CD4-positive, alpha-beta T cell treated with Interleukin-12 subunit alpha and Interleukin-12 subunit beta, for 1 hour (primary cell): Measurements from ENCODE around the gene KRTAP4-6.
"Not testable (repeated sequence)": the region's sequence is repeated elsewhere in the genome, so short reads cannot be mapped to it uniquely, and the experiment has no call there.

Experiments
- DNase-seq: peaks from one replicate; pipeline ENCODE4 v3.0.0-alpha.2; 2020

The KRTAP4-6 gene

DNA sequence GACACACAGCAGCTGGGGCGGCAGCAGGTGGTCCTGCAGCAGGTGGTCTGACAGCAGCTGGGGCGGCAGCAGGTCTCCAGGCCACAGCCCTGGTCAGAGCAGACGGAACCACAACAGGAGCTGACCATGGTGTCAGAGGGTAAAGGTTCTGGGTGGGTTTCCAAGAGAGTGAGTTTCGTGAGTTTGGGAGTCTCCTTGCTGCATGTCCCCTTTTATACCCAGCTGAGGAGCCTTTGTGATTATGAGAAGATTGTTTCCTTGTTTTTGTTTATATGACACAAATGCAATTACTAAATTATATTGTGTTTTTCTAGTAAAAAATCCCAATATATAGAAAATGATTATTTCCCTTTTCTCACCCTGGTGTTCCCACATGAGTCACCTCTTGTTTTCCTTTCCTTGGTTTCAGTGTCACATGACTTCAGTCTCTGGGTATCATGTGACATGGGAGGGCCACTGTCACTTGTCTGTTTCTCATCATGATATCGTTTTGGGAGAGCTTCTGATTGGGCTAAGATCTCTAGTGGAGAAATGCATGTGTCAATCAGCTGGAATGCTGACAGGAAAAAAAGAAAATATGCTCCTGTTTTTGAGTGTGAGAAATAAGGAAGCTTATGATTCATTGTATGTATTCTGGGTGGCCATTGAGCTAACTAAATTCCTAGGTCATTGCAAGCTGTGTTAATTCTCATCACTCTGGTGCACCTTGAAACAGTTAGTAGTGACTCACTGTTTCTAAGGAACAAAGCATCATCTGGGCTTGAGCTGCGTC is at the start of gene KRTAP4-6:
KRTAP4-6 (minus strand) TSS at position 185 of the 772 bp plus-strand sequence; CDS start at position 128, 57 bp downstream.
- DNase-seq: no peak

DNA sequence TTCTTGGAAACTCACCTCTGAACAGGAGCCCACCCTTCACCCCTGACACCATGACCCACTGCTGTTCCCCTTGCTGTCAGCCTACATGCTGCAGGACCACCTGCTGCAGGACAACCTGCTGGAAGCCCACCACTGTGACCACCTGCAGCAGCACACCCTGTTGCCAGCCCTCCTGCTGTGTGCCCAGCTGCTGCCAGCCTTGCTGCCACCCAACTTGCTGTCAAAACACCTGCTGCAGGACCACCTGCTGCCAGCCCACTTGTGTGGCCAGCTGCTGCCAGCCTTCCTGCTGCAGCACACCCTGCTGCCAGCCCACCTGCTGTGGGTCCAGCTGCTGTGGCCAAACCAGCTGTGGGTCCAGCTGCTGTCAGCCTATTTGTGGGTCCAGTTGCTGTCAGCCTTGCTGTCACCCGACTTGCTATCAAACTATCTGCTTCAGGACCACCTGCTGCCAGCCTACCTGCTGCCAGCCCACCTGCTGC is 49.5 kb upstream of the KRTAP4-6 start, which contains the start of gene KRTAP9-1:
KRTAP9-1 (plus strand) TSS at position 51 of the 482 bp plus-strand sequence; CDS start at position 51, 0 bp downstream.
- DNase-seq: not testable (repeated sequence)

DNA sequence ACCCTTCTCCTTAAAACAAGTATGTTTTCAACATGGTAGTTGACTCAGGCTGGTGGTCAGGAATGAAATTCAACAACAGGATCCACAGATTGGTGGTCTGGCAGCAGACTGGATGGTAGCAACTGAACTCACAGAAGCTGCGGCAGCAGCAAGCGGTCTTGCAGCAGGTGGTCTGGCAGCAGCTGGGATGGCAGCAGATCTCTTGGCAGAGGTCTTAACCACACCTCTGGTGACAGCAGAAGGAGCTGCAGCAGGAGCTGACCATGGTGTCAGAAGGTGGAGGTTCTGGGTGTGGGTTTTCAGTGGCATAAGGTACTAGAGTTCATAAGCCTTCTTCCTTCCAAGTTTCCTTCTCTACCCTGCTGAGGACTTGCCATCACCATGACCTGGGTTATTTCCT is 46.5 kb upstream of the KRTAP4-6 start:
- DNase-seq: no peak

DNA sequence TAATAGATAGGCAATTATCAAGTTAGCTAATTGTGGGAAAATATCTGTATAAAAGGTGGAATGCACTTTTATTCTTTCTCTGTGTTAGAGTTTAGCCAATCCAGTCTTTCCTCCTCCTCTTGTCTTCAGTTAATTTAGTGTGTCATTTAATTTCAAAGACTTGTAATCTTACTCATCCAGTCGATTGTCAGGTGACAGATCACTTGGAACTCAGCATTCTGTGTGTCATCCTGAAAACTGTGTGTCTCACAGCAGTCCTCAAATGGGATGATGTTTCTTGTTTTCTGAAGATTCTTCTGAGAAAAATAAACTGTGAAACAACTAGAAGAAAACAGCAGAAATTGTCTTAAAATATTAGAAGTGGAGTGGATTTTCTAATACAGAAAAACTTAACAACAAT is 44.7 kb upstream of the KRTAP4-6 start:
- no peak for DNase-seq

DNA sequence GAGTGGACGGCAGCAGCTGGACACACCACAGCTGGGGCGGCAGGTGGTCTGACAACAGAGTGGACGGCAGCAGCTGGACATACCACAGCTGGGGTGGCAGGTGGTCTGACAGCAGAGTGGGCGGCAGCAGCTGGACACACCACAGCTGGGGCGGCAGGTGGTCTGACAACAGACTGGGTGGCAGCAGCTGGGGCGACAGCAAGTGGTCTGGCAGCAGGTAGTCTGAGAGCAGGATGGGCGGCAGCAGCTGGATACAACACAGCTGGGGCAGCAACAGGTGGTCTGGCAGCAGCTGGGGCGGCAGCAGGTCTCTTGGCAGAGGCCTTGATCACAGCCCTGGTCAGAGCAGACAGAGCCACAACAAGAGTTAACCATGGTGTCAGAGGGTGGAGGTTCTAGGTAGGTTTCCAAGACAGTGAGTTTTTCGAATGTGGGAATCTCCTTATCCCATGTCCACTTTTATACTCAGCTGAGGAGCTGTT is 44.2 kb upstream of the KRTAP4-6 start, which contains the start of gene KRTAP4-1:
KRTAP4-1 (minus strand) TSS at position 432 of the 482 bp plus-strand sequence; CDS start at position 375, 57 bp downstream.
- no peak for DNase-seq

DNA sequence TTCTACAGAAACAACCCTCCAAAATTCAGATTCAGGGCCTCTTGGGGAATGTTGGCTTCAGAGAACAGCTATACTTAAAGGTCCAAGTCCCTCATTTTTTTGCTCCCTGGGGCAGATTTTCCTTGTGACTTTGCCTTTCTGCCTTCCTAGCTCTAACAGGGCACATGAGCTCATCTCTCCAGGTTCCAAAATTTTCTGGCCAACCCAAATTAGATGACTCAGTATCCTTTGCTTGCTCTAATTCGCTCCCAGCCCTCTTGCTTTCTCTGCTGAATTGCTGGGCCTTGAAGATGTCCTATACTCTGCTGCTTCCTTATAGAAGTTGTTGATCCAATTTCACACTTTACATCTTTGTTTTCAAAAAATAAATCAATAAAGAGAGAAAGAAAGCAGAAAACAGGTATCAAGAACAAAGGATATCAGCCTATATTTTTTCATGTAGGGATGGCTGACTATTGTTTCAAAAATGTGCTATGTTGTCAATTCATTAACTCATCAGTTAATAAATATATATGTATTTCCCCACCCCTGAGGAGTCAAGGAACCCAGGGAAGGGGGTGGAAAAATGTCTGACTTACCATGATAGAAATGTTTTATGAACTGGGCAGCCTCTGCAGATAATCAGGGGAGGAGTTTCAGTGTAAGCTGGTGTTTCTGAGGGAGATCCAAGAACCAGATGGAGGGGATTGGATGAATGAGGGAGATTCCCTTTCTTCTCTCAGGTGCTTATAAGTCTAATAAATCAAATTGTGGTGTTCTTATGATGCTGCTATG is 38.7 kb upstream of the KRTAP4-6 start:
- no peak for DNase-seq

DNA sequence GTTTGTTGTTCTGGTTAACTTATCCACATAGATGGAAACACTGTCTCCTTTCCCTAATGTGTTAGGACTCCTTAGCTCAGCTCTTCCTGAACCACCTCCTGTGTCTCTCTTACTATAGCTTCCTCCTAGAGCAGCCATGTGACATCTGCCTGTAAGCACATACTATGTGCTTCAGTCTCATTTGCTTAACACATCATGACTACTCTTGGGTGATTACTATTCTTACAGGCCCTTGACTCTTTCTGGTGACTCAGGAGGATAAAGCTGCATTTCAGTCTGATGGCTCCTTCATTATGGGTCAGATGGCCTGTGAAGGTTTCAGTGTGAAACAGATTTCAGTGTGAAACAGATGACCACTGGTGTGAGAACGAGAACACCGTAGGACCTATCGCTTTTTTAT is 38.0 kb upstream of the KRTAP4-6 start:
- no peak for DNase-seq

DNA sequence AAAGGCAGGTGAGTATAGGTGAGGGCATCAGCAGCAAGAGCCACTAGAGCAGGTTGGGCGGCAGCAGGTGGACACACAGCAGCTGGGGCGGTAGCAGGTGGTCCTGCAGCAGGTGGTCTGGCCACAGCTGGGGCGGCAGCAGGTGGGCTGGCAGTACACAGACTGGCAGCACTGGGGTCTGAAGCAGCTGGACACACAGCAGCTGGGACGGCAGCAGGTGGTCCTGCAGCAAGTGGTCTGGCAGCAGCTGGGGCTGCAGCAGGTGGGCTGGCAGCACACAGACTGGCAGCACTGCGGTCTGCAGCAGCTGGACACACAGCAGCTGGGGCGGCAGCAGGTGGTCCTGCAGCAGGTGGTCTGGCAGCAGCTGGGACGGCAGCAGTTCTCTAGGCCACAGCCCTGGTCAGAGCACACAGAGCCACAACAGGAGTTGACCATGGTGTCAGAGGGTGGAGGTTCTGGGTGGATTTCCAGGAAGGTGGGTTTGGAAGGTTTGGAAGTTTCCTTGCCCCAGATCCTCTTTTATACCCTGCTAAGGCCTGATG is 37.5 kb upstream of the KRTAP4-6 start, which contains the start of gene KRTAP4-2:
KRTAP4-2 (minus strand) TSS at position 495 of the 545 bp plus-strand sequence; CDS start at position 438, 57 bp downstream.
- no peak for DNase-seq

DNA sequence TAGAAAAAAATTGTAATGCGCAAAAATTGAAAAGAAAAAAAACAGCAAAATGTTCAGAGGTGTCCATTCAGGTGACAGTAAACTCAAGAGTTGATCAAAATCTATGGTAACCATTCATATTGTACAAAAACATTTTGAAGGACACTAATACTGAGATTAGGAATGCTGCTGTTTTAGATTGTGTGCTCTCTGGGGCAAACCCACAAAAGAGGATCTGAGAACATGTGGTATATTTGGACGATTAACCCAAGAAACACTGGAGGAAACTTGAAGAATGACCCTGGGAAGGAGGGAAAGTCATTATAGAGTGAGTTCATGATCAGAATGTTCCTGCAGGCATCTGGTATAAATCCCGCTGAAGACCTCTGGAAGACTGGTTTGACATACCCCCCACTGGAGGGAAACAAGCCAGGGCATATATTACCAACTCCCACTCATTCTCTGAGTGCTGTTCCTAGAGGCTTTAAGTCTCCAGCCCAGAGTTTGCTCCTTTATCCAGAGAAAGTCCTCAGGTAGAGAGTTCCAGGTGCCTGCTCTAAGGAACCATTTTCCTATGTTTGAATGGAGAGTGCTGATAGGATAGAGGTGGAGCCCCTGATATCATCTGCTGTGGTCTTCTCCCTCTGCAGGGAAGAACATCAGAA is 36.5 kb upstream of the KRTAP4-6 start:
- no peak for DNase-seq

DNA sequence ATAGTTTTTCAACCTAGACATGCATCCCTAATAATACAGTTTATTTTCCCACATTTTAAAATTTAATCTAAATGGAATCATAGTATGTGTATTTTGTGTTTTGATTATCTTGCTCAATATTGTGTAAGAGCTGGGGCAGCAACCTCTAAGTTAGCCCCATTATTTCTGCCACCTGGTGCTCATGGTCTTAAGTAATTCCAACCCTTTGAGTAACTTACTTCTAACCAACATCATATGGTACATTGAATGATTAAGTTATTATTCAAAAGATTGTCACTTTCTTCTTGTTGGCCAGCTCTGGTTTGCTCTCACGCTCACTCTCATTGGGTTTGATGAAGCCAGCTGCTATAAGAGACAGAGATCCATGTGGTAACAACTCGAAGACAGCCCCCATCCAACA is 31.5 kb upstream of the KRTAP4-6 start:
- DNase-seq: no peak

DNA sequence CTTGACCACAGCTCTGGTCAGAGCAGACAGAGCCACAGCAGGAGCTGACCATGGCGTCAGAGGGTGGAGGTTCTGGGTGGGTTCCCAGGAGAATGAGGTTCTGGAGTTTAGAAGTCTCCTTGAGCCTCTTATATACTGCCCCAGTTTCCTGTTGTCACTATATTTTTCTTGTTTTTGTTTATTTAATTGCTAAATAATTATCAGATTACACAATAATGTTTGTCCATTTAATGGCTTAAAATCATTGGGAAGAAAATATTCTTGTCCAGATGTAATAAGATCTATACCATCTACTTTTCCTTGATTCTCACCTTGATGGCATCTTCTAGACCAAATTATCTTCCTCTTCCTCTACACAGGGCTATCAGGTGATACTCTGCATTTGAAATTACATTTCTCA is 27.8 kb upstream of the KRTAP4-6 start, which contains the start of gene KRTAP4-3:
KRTAP4-3 (minus strand) TSS at position 101 of the 400 bp plus-strand sequence; CDS start at position 52, 49 bp downstream.
- no peak for DNase-seq

DNA sequence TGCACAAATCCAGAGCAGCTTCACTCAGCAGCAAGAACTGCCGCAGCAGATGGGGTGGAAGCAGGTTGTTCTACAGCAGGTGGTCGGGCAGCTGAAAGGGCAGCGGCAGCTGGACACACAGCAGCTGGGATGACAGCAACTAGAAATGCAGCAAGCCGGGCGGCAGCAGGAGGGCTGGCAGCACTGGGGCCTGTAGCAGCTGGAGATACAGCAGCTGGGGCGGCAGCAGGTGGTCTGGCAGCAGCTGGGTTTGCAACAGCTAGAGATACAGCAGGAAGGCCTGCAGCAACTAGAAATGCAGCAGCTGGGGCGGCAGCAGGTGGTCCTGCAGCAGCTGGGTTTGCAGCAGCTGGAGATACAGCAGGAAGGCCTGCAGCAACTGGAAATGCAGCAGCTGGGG is 27.2 kb upstream of the KRTAP4-6 start:
- DNase-seq: no peak

DNA sequence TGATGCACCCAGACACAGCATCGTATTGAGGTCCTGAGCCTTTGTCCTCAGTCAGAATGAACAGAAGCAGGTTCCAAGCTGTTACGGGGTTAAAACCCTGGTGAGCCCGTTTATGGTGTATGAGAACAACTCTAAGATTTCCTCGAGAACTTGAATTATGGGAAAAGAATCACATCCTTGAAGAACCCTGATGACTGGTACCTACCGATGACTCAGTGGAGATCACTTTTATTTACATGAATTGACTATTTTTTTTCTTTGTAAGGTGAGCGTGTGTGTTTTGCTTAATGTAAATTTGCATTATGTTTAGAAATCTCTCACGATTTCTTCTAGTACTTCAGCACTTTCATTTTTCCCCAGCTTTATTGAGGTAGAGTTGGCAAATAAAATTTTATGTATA is 23.5 kb upstream of the KRTAP4-6 start:
- no peak for DNase-seq

DNA sequence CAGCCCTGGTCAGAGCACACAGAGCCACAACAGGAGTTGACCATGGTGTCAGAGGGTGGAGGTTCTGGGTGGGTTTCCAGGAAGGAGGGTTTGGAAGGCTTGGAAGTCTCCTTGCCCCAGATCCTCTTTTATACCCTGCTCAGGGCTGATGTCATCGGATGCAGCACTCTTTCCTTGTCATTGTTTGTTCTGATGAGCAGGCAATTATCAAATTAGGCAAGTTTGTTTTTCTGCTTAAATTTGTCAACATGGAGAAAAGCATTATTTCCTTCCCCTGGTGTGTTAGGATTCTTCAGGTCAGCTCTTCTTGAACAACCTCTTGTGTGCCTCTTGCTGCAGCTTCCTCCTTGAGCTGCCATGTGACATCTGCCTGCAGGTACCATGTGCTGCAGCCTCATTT is 20.3 kb upstream of the KRTAP4-6 start, which contains the start of gene KRTAP4-4:
KRTAP4-4 (minus strand) TSS at position 101 of the 400 bp plus-strand sequence; CDS start at position 44, 57 bp downstream.
- no peak for DNase-seq

DNA sequence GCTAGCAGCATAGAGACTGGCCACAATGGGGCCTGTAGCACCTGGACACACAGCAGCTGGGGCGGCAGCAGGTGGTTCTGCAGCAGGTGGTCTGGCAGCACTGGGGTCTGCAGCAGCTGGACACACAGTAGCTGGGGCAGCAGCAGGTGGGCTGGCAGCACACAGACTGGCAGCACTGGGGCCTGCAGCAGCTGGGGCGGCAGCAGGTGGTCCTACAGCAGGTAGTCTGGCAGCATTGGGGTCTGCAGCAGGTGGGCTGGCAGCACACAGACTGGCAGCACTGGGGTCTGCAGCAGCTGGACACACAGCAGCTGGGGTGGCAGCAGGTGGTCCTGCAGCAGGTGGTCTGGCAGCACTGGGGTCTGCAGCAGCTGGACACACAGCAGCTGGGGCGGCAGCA is 19.8 kb upstream of the KRTAP4-6 start:
- not testable (repeated sequence) for DNase-seq

DNA sequence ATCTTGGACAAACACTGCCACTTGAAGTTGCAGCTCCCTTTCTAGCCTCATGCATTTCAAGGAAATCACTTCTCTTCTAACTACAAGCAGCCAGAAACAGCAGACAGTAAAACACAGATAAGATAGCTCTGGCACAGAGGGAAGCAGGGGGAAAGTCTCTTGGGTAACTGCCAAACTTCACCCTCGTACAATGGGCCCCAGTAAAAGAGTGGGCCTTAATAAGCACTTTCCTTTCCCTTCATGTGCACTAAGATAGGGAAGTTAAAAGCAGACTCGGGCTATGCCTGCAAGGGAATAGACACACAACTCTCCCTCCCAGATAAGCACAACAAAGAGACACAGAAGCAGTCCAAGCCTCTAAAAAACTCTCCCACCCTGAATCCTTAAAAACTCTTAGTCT is 13.5 kb upstream of the KRTAP4-6 start:
- no peak for DNase-seq

DNA sequence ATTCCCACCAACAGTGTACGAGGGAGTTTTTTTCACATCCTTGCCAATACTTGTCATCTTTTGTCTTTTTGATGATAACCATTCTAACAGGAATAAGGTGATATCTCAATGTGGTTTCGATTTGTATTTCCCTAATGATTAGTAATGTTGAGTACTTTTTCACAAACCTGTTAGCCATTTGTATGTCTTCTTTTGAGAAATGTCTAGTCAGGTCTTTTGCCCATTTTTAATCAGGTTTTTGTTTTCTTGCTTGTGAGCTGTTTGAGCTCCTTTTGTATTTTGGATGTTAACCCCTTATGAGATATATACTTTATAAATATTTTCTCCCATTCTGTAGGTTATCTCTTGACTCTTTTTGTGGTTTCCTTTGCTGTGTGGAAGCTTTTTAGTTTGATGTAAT is 11.2 kb upstream of the KRTAP4-6 start:
- DNase-seq: no peak

DNA sequence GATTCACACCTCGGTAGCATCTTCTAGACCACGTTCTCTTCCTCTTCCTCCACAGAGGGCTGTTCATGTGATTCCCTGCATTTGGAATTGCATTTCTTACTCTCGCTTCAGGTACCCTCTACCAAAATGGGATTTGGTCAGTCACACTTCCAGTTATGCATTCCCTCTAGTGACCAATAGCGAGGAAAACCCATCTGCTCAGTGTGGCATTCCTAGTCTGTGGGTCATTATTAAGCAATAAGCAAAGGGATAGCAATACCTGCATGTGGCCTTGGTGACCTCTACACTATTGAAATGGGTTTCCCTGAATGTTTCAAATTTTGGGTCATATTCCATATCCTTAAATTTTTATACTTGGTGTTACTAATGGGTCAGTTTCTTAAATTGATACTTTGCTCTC is 9.7 kb upstream of the KRTAP4-6 start:
- no peak for DNase-seq

DNA sequence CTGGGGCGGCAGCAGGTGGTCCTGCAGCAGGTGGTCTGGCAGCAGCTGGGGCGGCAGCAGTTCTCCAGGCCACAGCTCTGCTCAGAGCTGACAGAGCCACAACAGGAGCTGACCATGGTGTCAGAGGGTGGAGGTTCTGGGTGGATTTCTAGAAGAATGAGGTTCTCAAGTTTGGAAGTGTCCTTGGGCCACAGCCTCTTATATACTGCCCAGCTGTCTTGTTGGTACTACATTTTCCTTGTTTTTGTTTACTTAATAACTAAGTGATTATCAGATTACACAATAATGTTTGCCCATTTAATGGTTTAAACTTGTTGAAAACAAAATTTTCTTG is 9.3 kb upstream of the KRTAP4-6 start, which contains the start of gene KRTAP4-5:
KRTAP4-5 (minus strand) TSS at position 174 of the 334 bp plus-strand sequence; CDS start at position 116, 58 bp downstream.
- DNase-seq: no peak

DNA sequence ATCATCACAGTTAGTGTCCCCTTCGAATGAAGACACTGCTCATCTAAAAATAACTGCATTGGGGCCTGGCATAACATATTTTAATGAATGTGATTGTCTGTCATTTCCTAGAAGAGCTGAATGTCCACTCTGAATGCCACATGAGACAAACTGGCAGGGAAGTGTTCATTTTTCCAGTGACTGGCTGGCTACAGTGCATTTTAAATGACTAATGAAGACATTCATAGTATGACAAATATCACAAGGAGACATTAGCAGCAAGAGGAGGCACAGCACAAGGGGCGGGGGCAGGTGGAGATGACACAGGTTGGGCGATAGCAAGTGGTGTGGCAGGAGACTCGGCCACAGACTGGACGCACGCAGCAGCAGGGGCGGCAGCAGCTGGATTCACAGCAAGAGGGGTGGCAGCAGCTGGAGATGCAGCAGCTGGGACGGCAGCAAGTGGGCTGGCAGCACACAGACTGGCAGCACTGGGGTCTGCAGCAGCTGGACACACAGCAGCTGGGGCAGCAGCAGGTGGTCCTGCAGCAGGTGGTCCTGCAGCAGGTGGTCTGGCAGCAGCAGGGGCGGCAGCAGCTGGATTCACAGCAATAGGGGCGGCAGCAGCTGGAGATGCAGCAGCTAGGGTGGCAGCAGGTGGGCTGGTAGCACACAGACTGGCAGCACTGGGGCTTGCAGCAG is 8.8 kb upstream of the KRTAP4-6 start:
- not testable (repeated sequence) for DNase-seq

DNA sequence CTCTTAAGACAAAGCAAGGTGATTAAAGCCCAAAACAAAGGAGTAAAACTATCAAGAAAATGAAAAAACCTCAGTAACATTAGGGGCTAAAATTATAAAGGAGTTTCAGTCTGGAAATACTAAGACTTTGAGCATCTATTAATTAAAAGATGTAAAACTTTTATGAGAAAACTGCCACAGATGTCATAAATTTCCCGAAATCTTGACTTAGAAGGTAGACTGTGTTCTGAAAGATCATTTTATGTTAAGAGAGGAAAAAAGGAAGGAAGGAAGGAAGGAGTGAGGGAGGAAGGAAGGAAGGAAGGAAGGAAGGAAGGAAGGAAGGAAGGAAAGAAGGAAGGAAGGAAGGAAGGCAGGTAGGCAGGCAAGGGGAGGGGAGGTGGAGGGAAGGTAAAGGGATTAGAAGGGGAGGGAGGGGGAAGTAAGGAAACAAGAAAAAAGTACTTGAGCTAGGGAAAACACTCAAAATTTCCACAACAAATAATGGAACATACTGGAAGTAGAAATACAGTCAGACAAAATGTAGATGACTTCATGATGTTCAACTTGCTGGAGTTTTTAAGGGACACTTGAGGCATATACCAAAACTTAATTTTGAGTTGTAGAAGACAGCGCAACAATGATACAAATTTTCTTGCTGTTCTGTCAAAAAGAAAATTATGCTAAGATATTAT is 7.3 kb upstream of the KRTAP4-6 start:
- no peak for DNase-seq
